HG03139 (cell line): Measurements from ENCODE around the gene TOMM34.

Source experiments
- ATAC-seq: cut with Tn5 transposase; IDR thresholded peaks from one replicate; pipeline ENCODE4 v1.9.1; 2021; ENCODE audit not compliant: unreplicated experiment

The TOMM34 gene

GRCh38 chr20:44897133-44897532 is 63.1 kb downstream of the TOMM34 start:
- ATAC-seq, result no peak

- ATAC-seq, result no peak
Measured at GRCh38 chr20:44896583-44896982, 63.6 kb downstream of the TOMM34 start.

- ATAC-seq, result no peak
Measured at GRCh38 chr20:44894959-44895358, 65.2 kb downstream of the TOMM34 start.
